ENCODE measurements around the gene RB1. TPM values are rescaled to one million over a fixed set of nuclear protein-coding genes. Genes with fewer than 3 reads are reported as not detected.

Gene RB1
- total and polyA plus RNA-seq, 2 donors (not counting 3 experiments of a cell fraction or from before 2014, with no cell fraction given) = 8.0 to 41.2 TPM

GRCh38 chr13:48476215-48476614, 172.7 kb downstream of the RB1 start:
- H3K4me1 ChIP-seq (ENCODE audit: control insufficient read depth, extremely low read depth, insufficient read depth, low read length) = peaks cover 10% of the 10 kb centered on the region

DNA sequence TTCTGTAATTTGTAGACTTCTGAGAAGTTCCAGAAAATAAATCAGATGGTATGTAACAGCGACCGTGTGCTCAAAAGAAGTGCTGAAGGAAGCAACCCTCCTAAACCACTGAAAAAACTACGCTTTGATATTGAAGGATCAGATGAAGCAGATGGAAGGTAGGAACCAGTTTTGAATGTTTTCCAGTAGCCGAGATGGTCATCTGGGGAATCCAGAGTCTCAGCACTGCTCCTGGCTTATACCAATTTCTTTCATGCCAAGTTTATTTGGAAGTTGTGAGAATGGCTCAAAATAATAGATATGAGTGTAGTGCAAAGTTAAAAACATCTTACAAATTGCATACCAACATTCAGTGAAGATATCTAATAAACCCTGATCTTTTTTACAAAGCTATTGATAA, 173.1 kb downstream of the RB1 start:
- intact Hi-C loops (cut with micrococcal nuclease) (no loop called here), dilution Hi-C loops (cut with MboI; ENCODE audit: extremely low pct_ligation_motif_present, low sequenced_read_pairs) (no loop called here)
- H3K4me2 ChIP-seq (ENCODE audit: insufficient read depth, low read length) = no peak overlapping the region
- no peak overlapping the region for H2AFZ ChIP-seq (ENCODE audit: low read depth, low read length)
- H3K36me3 ChIP-seq (ENCODE audit: control insufficient read depth in 2 of 2, extremely low read depth in 1 of 2, insufficient read depth in 2 of 2, low read length in 2 of 2) = no peaks in the 10 kb centered on the region
- no peaks in the 10 kb centered on the region for H3K9me1 ChIP-seq (replicated peaks; ENCODE audit: control insufficient read depth, extremely low read depth, insufficient read depth, low read length)
- CTCF ChIA-PET = interaction anchor here (1.5 kb wide), 1 partner anchor 104 kb away, joined by 4 read pairs; no protein-coding TSS in a partner anchor
- DNase-seq (ENCODE audit: low read depth, low spot score) (no peak), FAIRE-seq (no peak)
- H3K27ac ChIP-seq (ENCODE audit: insufficient read depth, low read depth, low read length) = no peak overlapping the region
- H3K79me2 ChIP-seq (ENCODE audit: control insufficient read depth, insufficient read depth, low read length) = no peaks in the 10 kb centered on the region
- H3K27me3 ChIP-seq (ENCODE audit: control insufficient read depth in 2 of 2, insufficient read depth in 2 of 2, low read length in 2 of 2) = no peaks in the 10 kb centered on the region
- BruUV-seq (replicated peaks) = no TSS peak
- H3K4me3 ChIP-seq (replicated peaks in 1 of 3; ENCODE audit: insufficient read depth in 1 of 3, low read depth in 1 of 3, low read length in 3 of 3) = no peak overlapping the region
- TF ChIP-seq, protein P1, sequence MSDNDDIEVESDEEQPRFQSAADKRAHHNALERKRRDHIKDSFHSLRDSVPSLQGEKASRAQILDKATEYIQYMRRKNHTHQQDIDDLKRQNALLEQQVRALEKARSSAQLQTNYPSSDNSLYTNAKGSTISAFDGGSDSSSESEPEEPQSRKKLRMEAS (IDR thresholded peaks at IDR 0.05; ENCODE audit: insufficient read depth, insufficient read length) = no peak
- TF ChIP-seq POLR2AphosphoS5 (IDR thresholded peaks at IDR 0.05; ENCODE audit: insufficient read depth, low read depth, low read length) (no peak), EZH2 (IDR thresholded peaks at IDR 0.05; ENCODE audit: borderline replicate concordance, low read depth, low read length, severe bottlenecking) (no peak), FOS (IDR thresholded peaks at IDR 0.05; ENCODE audit: borderline replicate concordance, insufficient read depth, low read length) (no peak), JUN (IDR thresholded peaks at IDR 0.05; ENCODE audit: borderline replicate concordance, insufficient read depth, insufficient read length, low read depth) (no peak), GATA2 (IDR thresholded peaks at IDR 0.05; ENCODE audit: insufficient read depth, insufficient read length, low read depth, low read length) (no peak), POLR2A (IDR thresholded peaks at IDR 0.05; ENCODE audit: low read depth, low read length) (no peak), MYC (IDR thresholded peaks at IDR 0.05; ENCODE audit: low read depth, low read length) (no peak)
- TF ChIP-seq, protein P2, sequence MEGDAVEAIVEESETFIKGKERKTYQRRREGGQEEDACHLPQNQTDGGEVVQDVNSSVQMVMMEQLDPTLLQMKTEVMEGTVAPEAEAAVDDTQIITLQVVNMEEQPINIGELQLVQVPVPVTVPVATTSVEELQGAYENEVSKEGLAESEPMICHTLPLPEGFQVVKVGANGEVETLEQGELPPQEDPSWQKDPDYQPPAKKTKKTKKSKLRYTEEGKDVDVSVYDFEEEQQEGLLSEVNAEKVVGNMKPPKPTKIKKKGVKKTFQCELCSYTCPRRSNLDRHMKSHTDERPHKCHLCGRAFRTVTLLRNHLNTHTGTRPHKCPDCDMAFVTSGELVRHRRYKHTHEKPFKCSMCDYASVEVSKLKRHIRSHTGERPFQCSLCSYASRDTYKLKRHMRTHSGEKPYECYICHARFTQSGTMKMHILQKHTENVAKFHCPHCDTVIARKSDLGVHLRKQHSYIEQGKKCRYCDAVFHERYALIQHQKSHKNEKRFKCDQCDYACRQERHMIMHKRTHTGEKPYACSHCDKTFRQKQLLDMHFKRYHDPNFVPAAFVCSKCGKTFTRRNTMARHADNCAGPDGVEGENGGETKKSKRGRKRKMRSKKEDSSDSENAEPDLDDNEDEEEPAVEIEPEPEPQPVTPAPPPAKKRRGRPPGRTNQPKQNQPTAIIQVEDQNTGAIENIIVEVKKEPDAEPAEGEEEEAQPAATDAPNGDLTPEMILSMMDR (IDR thresholded peaks at IDR 0.05; ENCODE audit: extremely low read depth in 1 of 2, insufficient read depth in 1 of 2, low read depth in 1 of 2, low read length in 2 of 2) = no peak
- POLR2A ChIA-PET = no interaction called here
- no peaks in the 10 kb centered on the region for H4K20me1 ChIP-seq (replicated peaks; ENCODE audit: control insufficient read depth, extremely low read depth, insufficient read depth, low read length)
- H3K9me3 ChIP-seq (replicated peaks; ENCODE audit: control insufficient read depth, insufficient read depth, low read length) = no peaks in the 10 kb centered on the region
- H3K9ac ChIP-seq (replicated peaks; ENCODE audit: extremely low read depth, insufficient read depth, low read length) = no peak overlapping the region
- peaks cover 10% of the 10 kb centered on the region for H3K4me1 ChIP-seq (ENCODE audit: control insufficient read depth, extremely low read depth, insufficient read depth, low read length)

More at GRCh38 chr13:48476215-48476614, 172.7 kb downstream of the RB1 start:
- Histone ChIP-seq H4K20me1 (replicated peaks; ENCODE audit: control insufficient read depth, extremely low read depth, insufficient read depth, low read length) (no peaks in the 10 kb centered on the region), H3K4me2 (ENCODE audit: insufficient read depth, low read length) (no peak overlapping the region), H3K9me1 (replicated peaks; ENCODE audit: control insufficient read depth, extremely low read depth, insufficient read depth, low read length) (no peaks in the 10 kb centered on the region), H3K27me3 (ENCODE audit: control insufficient read depth in 2 of 2, insufficient read depth in 2 of 2, low read length in 2 of 2) (no peaks in the 10 kb centered on the region), H3K9me3 (replicated peaks; ENCODE audit: control insufficient read depth, insufficient read depth, low read length) (no peaks in the 10 kb centered on the region), H3K27ac (ENCODE audit: insufficient read depth, low read depth, low read length) (no peak overlapping the region), H2AFZ (ENCODE audit: low read depth, low read length) (no peak overlapping the region), H3K9ac (replicated peaks; ENCODE audit: extremely low read depth, insufficient read depth, low read length) (no peak overlapping the region), H3K36me3 (ENCODE audit: control insufficient read depth in 2 of 2, extremely low read depth in 1 of 2, insufficient read depth in 2 of 2, low read length in 2 of 2) (no peaks in the 10 kb centered on the region), H3K79me2 (ENCODE audit: control insufficient read depth, insufficient read depth, low read length) (no peaks in the 10 kb centered on the region), H3K4me3 (replicated peaks in 1 of 3; ENCODE audit: insufficient read depth in 1 of 3, low read depth in 1 of 3, low read length in 3 of 3) (no peak overlapping the region)
- dilution Hi-C loops (cut with MboI; ENCODE audit: extremely low pct_ligation_motif_present, low sequenced_read_pairs) = no loop called here
- ChIA-PET CTCF (interaction anchor here (0.8 to 1.5 kb wide), 2 partner anchors 16 to 104 kb away, joined by 4 read pairs; no protein-coding TSS in a partner anchor), POLR2A (no interaction called here)
- DNase-seq (ENCODE audit: low read depth, low spot score) (no peak), FAIRE-seq (no peak)
- intact Hi-C loops (cut with micrococcal nuclease) = no loop called here
- no peak for TF ChIP-seq JUN (IDR thresholded peaks at IDR 0.05; ENCODE audit: borderline replicate concordance, insufficient read depth, insufficient read length, low read depth)
- TF ChIP-seq, protein P1 (IDR thresholded peaks at IDR 0.05; ENCODE audit: insufficient read depth, insufficient read length) = no peak
- TF ChIP-seq, protein P2 (IDR thresholded peaks at IDR 0.05; ENCODE audit: extremely low read depth in 1 of 2, insufficient read depth in 1 of 2, low read depth in 1 of 2, low read length in 2 of 2) = no peak
- TF ChIP-seq GATA2 (IDR thresholded peaks at IDR 0.05; ENCODE audit: insufficient read depth, insufficient read length, low read depth, low read length) = no peak
- no TSS peak for BruUV-seq (replicated peaks)

Data from endothelial cell of umbilical vein (primary cell).